Measurements from ENCODE around the gene PRSS1. TPM values are rescaled to one million over a fixed set of nuclear protein-coding genes. Genes with fewer than 3 reads are reported as not detected.

PRSS1 gene
- total RNA-seq, 1 experiment from 2014 or later, result 7.3 TPM

- Histone ChIP-seq H3K27ac (ENCODE audit: low read length) (no peak overlapping the region), H3K36me3 (ENCODE audit: control insufficient read depth, insufficient read depth, low read length) (no peaks in the 10 kb centered on the region), H3K4me1 (ENCODE audit: control insufficient read depth, insufficient read depth, low read length) (no peaks in the 10 kb centered on the region), H3K4me3 (ENCODE audit: low read depth in 2 of 2, low read length in 2 of 2) (no peak overlapping the region), H3K27me3 (ENCODE audit: control insufficient read depth, insufficient read depth, low read length) (peaks cover 25% of the 10 kb centered on the region), H3K9me3 (ENCODE audit: control insufficient read depth, insufficient read depth, low read depth, low read length) (no peaks in the 10 kb centered on the region)
- in situ Hi-C loops (cut with HindIII; ENCODE audit: low pct_unique_long_range_greater_than_20kb, low sequenced_read_pairs), result no loop called here
- ATAC-seq (no peak), DNase-seq (ENCODE audit: low read depth, low spot score) (no peak)
- ChIA-PET POLR2A (no interaction called here), CTCF (no interaction called here)
- BruUV-seq (replicated peaks), result no TSS peak
- no peak for TF ChIP-seq SIN3A (IDR thresholded peaks at IDR 0.05; ENCODE audit: borderline replicate concordance, insufficient read depth, low read depth, low read length)
- no peak for TF ChIP-seq CTCF (IDR thresholded peaks at IDR 0.05)
- TF ChIP-seq POLR2AphosphoS5 (IDR thresholded peaks at IDR 0.05; ENCODE audit: low read depth, low read length), result no peak
- no peak for TF ChIP-seq TCF7L2 (IDR thresholded peaks at IDR 0.05; ENCODE audit: low read depth, low read length)
- TF ChIP-seq REST (IDR thresholded peaks at IDR 0.05; ENCODE audit: insufficient read depth in 1 of 2, low read depth in 2 of 2, low read length in 1 of 2), result no peak
- intact Hi-C loops (cut with micrococcal nuclease; ENCODE audit: unreplicated experiment), result no loop called here
Observed at GRCh38 chr7:142792129-142792528, 42.9 kb downstream of the PRSS1 start.

- POLR2A ChIA-PET, result no interaction called here
- BruUV-seq (replicated peaks), result no TSS peak
- H3K36me3 ChIP-seq (ENCODE audit: control insufficient read depth, insufficient read depth, low read length), result no peaks in the 10 kb centered on the region
- no peaks in the 10 kb centered on the region for H3K4me1 ChIP-seq (ENCODE audit: control insufficient read depth, insufficient read depth, low read length)
- TF ChIP-seq REST (IDR thresholded peaks at IDR 0.05; ENCODE audit: insufficient read depth in 1 of 2, low read depth in 2 of 2, low read length in 1 of 2), result no peak
- no peak for TF ChIP-seq TCF7L2 (IDR thresholded peaks at IDR 0.05; ENCODE audit: low read depth, low read length)
- no peak for TF ChIP-seq SIN3A (IDR thresholded peaks at IDR 0.05; ENCODE audit: borderline replicate concordance, insufficient read depth, low read depth, low read length)
- no peak for TF ChIP-seq POLR2AphosphoS5 (IDR thresholded peaks at IDR 0.05; ENCODE audit: low read depth, low read length)
- no peak for TF ChIP-seq CTCF (IDR thresholded peaks at IDR 0.05)
- H3K9me3 ChIP-seq (ENCODE audit: control insufficient read depth, insufficient read depth, low read depth, low read length), result no peaks in the 10 kb centered on the region
- H3K4me3 ChIP-seq (ENCODE audit: low read depth in 2 of 2, low read length in 2 of 2), result no peak overlapping the region
- in situ Hi-C loops (cut with HindIII; ENCODE audit: low pct_unique_long_range_greater_than_20kb, low sequenced_read_pairs) (no loop called here), intact Hi-C loops (cut with micrococcal nuclease; ENCODE audit: unreplicated experiment) (no loop called here)
- H3K27me3 ChIP-seq (ENCODE audit: control insufficient read depth, insufficient read depth, low read length), result peaks cover 27% of the 10 kb centered on the region
- CTCF ChIA-PET, result interaction anchor here (0.6 to 0.9 kb wide), 2 partner anchors 8 to 9 kb away, joined by 6 read pairs; no protein-coding TSS in a partner anchor
- no peak overlapping the region for H3K27ac ChIP-seq (ENCODE audit: low read length)
- ATAC-seq (no peak), DNase-seq (ENCODE audit: low read depth, low spot score) (no peak)
Observed at GRCh38 chr7:142792593-142792992, 43.3 kb downstream of the PRSS1 start.

All from Panc1 (cell line).